Karpas-422 (cell line): ENCODE results near the gene U2AF1L4. TPM values are rescaled to one million over a fixed set of nuclear protein-coding genes. Genes with fewer than 3 reads are reported as not detected.

Experiments
- DNase-seq: peaks from one replicate; pipeline ENCODE4 v3.0.0-alpha.2; 2015
- H2AFZ ChIP-seq: fragments of 200-600 bp; sonication (generic); 2 replicates; pipeline ENCODE4 v1.6.1; 2014; ENCODE audit warnings: antibody characterized with exemption, low read length, mixed read lengths
- H3K27ac ChIP-seq: fragments of 200-600 bp; sonication (generic); 2 replicates; pipeline ENCODE4 v1.5.1; 2014; ENCODE audit warnings: mild to moderate bottlenecking, low read length, moderate library complexity
- H3K27me3 ChIP-seq: fragments of 200-600 bp; sonication (generic); 2 replicates; pipeline ENCODE4 v1.6.1; 2014; ENCODE audit warnings: low read length, mixed read lengths
- H3K36me3 ChIP-seq: fragments of 200-600 bp; sonication (generic); 2 replicates; pipeline ENCODE4 v1.6.1; 2014; ENCODE audit warnings: low read length, mixed read lengths; ENCODE audit not compliant: insufficient read depth
- H3K4me1 ChIP-seq: fragments of 200-600 bp; sonication (generic); 2 replicates; pipeline ENCODE4 v1.6.1; 2014; ENCODE audit warnings: mild to moderate bottlenecking, low read length, mixed read lengths
- H3K4me2 ChIP-seq: fragments of 200-600 bp; sonication (generic); 2 replicates; pipeline ENCODE4 v1.6.1; 2014; ENCODE audit warnings: low read length, low read depth, mild to moderate bottlenecking; ENCODE audit not compliant: poor library complexity, severe bottlenecking
- H3K4me3 ChIP-seq: fragments of 200-600 bp; sonication (generic); 2 replicates; pipeline ENCODE4 v1.5.1; 2014; ENCODE audit warnings: mild to moderate bottlenecking, antibody characterized with exemption, low read length, mixed read lengths
- H3K79me2 ChIP-seq: fragments of 200-600 bp; sonication (generic); 2 replicates; pipeline ENCODE4 v1.6.1; 2014; ENCODE audit warnings: mild to moderate bottlenecking, low read length, mixed read lengths
- H3K9ac ChIP-seq: fragments of 200-600 bp; sonication (generic); 2 replicates; pipeline ENCODE4 v1.6.0; 2014; ENCODE audit warnings: low read length
- H3K9me2 ChIP-seq: fragments of 200-600 bp; sonication (generic), shearing (Covaris generic); replicated peaks from 2 replicates; pipeline ENCODE4 v1.6.0; 2014; ENCODE audit warnings: mild to moderate bottlenecking, low read length, moderate library complexity; ENCODE audit not compliant: insufficient read depth
- H3K9me3 ChIP-seq: fragments of 300-700, 200-600 bp; sonication (generic); 2 replicates; pipeline ENCODE4 v1.6.1; 2014; ENCODE audit warnings: low read length, mixed read lengths
- H4K20me1 ChIP-seq: fragments of 200-600 bp; sonication (generic); 2 replicates; pipeline ENCODE4 v1.6.1; 2014; ENCODE audit warnings: mild to moderate bottlenecking, antibody characterized with exemption, low read length, low read depth; ENCODE audit not compliant: insufficient read depth
- total RNA-seq: library from RNA; depleted of rRNA; stranded (reverse); fragments of >200 nt; shearing (Covaris generic); gene quantifications from 2 replicates; pipeline ENCODE4 v1.2.3, GENCODE V29; 2014; ENCODE audit warnings: low replicate concordance

U2AF1L4 gene
- total RNA-seq, 1 experiment from 2014 or later: 50.4 TPM

DNA sequence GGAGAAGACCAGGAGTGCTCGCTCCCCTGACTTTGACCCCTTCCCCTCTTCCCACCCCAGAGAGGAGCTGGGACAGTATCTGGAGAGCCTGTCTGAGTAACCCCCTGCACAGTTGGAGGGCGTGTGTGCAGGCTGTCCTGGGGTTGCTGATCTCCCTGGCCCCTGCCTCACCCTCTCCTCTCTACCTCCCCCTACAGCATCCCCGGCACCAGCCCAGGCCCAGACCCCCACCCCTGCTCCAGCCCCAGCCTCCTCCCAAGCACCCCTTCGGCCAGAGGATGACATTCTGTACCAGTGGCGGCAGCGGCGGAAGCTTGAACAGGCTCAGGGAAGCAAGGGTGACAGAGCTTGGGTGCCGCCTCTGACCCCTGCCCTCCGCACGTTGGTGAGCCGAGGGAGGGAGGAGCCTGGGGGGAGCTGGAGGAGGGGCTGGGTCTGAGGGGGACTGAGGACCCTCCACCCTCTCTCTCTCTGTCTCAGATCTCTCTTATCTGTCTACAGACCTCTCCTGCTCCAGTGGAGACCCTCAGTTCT lies 21.4 kb upstream of the U2AF1L4 start:
- no peak for DNase-seq

DNA sequence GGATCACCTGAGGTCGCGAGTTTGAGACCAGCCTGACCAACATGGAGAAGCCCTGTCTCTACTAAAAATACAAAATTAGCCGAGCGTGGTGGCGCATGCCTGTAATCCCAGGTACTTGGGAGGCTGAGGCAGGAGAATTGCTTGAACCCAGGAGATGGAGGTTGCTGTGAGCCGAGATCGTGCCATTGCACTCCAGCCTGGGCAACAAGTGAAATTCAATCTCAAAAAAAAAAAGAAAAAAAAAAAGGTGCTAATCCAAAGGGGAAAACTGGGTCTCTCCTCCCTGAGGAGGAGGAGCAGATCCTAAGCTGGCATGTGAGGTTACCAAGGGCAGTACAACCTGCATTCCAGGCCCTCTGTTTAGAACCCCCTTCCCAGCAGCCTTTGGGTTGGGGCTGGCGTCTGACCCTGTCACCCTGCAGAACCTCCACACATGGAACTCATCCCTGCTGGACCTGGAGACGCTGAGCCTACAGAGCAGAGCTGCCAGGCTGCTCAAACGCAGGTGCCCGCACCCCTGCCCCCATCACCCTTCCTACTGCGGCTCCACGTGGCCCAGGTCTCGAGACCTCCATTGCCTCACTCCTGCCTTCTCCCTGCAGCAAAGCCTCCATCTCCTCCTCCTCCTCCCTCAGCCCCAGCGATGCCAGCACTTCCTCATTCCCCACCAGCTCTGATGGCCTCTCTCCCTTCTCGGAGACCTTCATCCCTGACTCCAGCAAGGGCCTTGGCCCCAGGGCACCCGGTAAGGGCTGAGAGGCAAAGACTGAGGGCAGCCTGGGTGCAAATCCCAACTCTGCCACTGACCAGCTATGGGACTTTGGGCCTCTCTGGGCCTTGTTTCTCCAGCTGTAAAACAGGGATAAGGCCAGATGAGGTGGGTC lies 19.5 kb upstream of the U2AF1L4 start:
- no peak overlapping the region for H3K27ac ChIP-seq
- peaks cover 6% of the 10 kb centered on the region for H3K4me1 ChIP-seq
- no peak overlapping the region for H3K9ac ChIP-seq
- H3K79me2 ChIP-seq: peaks cover 7% of the 10 kb centered on the region
- H3K4me2 ChIP-seq: no peak overlapping the region
- H3K36me3 ChIP-seq: peaks cover 11% of the 10 kb centered on the region
- peaks cover 3% of the 10 kb centered on the region; the same call in 1 of the 2 replicates for H4K20me1 ChIP-seq
- H3K4me3 ChIP-seq: no peak overlapping the region
- H3K9me3 ChIP-seq: no peaks in the 10 kb centered on the region
- no peaks in the 10 kb centered on the region for H3K27me3 ChIP-seq
- no peak for DNase-seq
- no peak overlapping the region for H2AFZ ChIP-seq
- no peaks in the 10 kb centered on the region for H3K9me2 ChIP-seq

More for the DNA sequence above, 21.4 kb upstream of the U2AF1L4 start:
- Histone ChIP-seq H3K9ac (no peak overlapping the region), H3K27ac (no peak overlapping the region), H3K4me1 (peaks cover 5% of the 10 kb centered on the region), H3K27me3 (no peaks in the 10 kb centered on the region), H4K20me1 (peaks cover 3% of the 10 kb centered on the region; the same call in 1 of the 2 replicates), H3K9me3 (no peaks in the 10 kb centered on the region), H3K36me3 (no peaks in the 10 kb centered on the region), H3K4me3 (no peak overlapping the region), H3K79me2 (no peaks in the 10 kb centered on the region), H2AFZ (no peak overlapping the region), H3K4me2 (no peak overlapping the region), H3K9me2 (no peaks in the 10 kb centered on the region)

- Histone ChIP-seq H4K20me1 (peaks cover 10% of the 10 kb centered on the region; the same call in 1 of the 2 replicates), H2AFZ (no peak overlapping the region), H3K36me3 (peaks cover 13% of the 10 kb centered on the region), H3K27me3 (no peaks in the 10 kb centered on the region), H3K4me3 (no peak overlapping the region), H3K9me3 (no peaks in the 10 kb centered on the region), H3K9ac (no peak overlapping the region), H3K4me2 (no peak overlapping the region), H3K79me2 (peaks cover 23% of the 10 kb centered on the region), H3K9me2 (no peaks in the 10 kb centered on the region), H3K4me1 (peaks cover 22% of the 10 kb centered on the region), H3K27ac (no peak overlapping the region)
- DNase-seq: no peak
These were observed 15.6 kb upstream of the U2AF1L4 start for GRCh38 chr19:35760711-35761349.

- H3K27me3 ChIP-seq: no peaks in the 10 kb centered on the region
- H3K4me1 ChIP-seq: peaks cover 22% of the 10 kb centered on the region
- H4K20me1 ChIP-seq: peaks cover 10% of the 10 kb centered on the region; the same call in 1 of the 2 replicates
- H3K36me3 ChIP-seq: peaks cover 13% of the 10 kb centered on the region
- no peaks in the 10 kb centered on the region for H3K9me2 ChIP-seq
- H3K27ac ChIP-seq: no peak overlapping the region
- H3K9me3 ChIP-seq: no peaks in the 10 kb centered on the region
- peak overlapping the region; percentile 65 for H3K4me2 ChIP-seq
- H3K9ac ChIP-seq: no peak overlapping the region
- peaks cover 23% of the 10 kb centered on the region for H3K79me2 ChIP-seq
- no peak for DNase-seq
- no peak overlapping the region for H2AFZ ChIP-seq
- no peak overlapping the region for H3K4me3 ChIP-seq
These were observed 14.5 kb upstream of the U2AF1L4 start for GRCh38 chr19:35759697-35760096.

DNA sequence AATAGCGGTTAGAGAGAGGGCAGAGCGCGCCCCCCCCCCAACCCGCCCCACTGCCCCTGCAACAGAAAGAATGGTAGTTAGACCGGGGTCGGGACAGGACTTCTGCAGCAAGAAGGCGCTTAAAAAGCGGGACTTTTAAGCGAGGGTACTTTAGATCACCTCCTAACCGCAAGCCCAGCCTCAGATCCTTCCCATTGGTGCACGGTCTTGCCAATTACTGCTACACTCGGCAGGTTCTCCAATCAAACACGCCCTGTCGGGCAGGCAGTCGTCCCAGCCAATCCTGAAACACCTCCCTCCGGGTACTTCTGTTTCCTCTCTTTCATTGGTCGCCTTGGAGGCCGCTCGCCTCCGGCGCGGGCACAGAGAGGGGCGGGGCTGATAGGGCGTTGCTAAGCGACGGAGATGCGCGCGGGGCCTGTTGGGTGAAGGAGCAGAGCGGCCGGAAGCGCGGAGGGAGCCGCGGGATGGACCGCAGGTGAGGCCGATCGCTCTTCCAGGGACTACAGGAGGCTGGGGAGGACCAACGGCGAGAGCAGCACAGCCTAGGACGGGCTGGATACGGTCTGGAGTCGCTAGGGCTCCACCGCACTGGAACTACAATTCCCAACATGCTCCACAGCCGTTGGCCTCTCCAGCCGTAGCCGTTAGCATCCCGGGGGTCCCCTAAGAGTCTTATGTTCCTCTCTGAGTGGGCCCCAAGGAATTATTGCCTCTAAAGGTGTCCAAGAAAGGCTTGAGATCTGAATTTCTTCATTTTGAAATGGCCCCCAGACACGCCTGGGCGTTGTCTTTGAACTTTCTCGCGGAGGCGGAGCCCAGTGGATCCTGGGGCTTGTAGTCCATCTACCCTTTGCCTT lies 12.8 kb upstream of the U2AF1L4 start, which contains the start of gene PROSER3:
PROSER3 (plus strand) TSS at position 428 of the 860 bp plus-strand sequence; CDS start at position 468, 40 bp downstream.
- peaks cover 10% of the 10 kb centered on the region; the same call in 1 of the 2 replicates for H4K20me1 ChIP-seq
- H3K9me3 ChIP-seq: no peaks in the 10 kb centered on the region
- H3K36me3 ChIP-seq: peaks cover 13% of the 10 kb centered on the region
- peak within 1 kb of the TSS; percentile 88 for H3K27ac ChIP-seq
- H2AFZ ChIP-seq: no peak within 1 kb of the TSS
- peaks cover 22% of the 10 kb centered on the region for H3K4me1 ChIP-seq
- H3K4me2 ChIP-seq: peak within 1 kb of the TSS; percentile 89
- H3K9me2 ChIP-seq: no peaks in the 10 kb centered on the region
- H3K4me3 ChIP-seq: peak within 1 kb of the TSS; percentile 83
- H3K9ac ChIP-seq: peak within 1 kb of the TSS; percentile 85
- H3K79me2 ChIP-seq: peaks cover 23% of the 10 kb centered on the region
- no peaks in the 10 kb centered on the region for H3K27me3 ChIP-seq
- DNase-seq: peak; percentile 100

- peak; percentile 84 for DNase-seq
- peak overlapping the region; percentile 85 for H3K9ac ChIP-seq
- H4K20me1 ChIP-seq: peaks cover 10% of the 10 kb centered on the region; the same call in 1 of the 2 replicates
- H3K79me2 ChIP-seq: peaks cover 23% of the 10 kb centered on the region
- peak overlapping the region; percentile 83 for H3K4me3 ChIP-seq
- no peaks in the 10 kb centered on the region for H3K9me2 ChIP-seq
- peak overlapping the region; percentile 88 for H3K27ac ChIP-seq
- H3K4me2 ChIP-seq: peak overlapping the region; percentile 89
- no peak overlapping the region for H2AFZ ChIP-seq
- peaks cover 13% of the 10 kb centered on the region for H3K36me3 ChIP-seq
- H3K27me3 ChIP-seq: no peaks in the 10 kb centered on the region
- no peaks in the 10 kb centered on the region for H3K9me3 ChIP-seq
- peaks cover 22% of the 10 kb centered on the region for H3K4me1 ChIP-seq
These were observed 12.1 kb upstream of the U2AF1L4 start for GRCh38 chr19:35757231-35757748.

DNA sequence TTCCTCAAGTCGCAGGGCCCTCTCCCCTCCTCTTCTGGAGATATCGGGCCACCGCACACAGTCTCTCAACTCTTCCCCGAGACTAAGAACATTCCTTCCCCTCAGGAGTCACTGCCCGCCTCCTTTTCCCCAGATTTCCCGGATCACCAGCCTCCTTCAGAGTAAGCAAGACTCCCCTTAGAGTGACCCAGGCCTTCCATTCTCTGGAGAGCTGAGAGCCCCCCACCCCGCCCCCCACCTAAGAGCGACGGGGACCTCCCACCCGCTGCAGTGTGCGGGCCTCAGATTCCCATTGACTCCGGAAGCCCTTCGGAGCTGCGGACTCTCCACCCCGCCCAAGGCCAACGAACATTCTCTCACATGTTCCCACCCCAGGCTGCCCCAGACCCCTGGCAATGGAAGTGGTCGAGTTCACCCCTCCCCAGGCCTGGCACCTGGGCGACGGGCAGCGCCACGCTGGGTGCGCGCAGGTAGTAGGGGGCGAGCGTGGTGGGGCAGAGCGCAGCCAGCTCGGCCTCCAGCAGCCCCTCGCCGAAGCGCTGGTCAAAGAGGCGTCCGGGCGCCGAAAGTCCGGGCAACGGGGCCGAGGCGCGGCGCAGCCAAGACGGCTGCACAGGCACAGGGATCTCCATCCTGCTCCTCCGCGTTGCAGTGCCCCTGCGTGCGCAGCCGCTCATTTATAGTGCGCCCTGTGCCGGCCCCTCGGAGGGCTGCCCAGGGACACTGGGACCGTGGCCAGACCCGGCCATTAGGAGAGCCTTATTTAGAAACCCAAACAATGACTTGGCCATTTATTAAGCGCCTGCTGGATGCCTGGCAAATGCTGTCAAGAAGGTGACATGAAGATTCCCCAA lies 11.4 kb upstream of the U2AF1L4 start, which contains the start of gene HSPB6:
HSPB6 (minus strand) TSS at position 653 of the 854 bp plus-strand sequence; CDS start at position 632, 21 bp downstream.
- Histone ChIP-seq H3K9me2 (no peaks in the 10 kb centered on the region), H3K9ac (peak within 1 kb of the TSS; percentile 85), H3K4me1 (peaks cover 22% of the 10 kb centered on the region), H3K4me3 (peak within 1 kb of the TSS; percentile 83), H3K4me2 (peak within 1 kb of the TSS; percentile 89), H3K36me3 (peaks cover 13% of the 10 kb centered on the region), H2AFZ (no peak within 1 kb of the TSS), H3K27me3 (no peaks in the 10 kb centered on the region), H3K9me3 (no peaks in the 10 kb centered on the region), H4K20me1 (peaks cover 10% of the 10 kb centered on the region; the same call in 1 of the 2 replicates), H3K79me2 (peaks cover 23% of the 10 kb centered on the region), H3K27ac (peak within 1 kb of the TSS; percentile 88)
- no peak for DNase-seq
